ENCODE data around the gene DHRS9.

The DHRS9 gene

DNA sequence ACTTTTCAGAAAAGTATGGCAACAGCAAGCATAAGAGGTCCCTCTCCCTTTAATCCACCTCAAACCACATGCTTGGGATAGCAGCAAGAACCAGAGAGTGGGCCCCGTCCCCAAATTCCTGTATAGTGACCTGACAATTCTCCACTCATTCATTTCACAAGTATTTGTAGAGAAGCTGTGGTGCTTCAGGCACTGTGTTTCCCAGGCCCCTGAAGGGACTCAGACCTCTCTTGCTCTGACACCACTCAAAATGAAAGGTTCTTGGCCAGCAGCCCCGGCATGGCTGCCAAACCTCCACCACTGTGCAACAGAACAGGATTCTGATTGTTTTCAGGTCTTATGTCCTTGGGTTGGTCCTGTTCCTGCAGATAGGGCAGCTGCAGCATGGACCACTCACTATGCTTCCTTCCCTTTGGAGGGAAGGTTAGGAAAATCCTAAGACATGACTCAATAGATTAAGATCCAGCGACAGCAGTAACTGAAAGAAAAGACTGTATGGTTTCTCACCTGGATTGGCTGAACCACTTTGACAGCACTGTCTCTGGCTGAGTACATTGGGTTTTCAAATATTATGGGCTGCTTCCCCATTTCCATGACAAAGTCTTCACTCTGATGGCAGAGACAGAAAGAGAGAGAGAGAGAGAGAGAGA is 67.6 kb downstream of the DHRS9 start:
- DNase-seq: no peak

- no peak for DNase-seq
Observed at GRCh38 chr2:169137924-169138323, 68.6 kb downstream of the DHRS9 start.

- DNase-seq: no peak
Observed at GRCh38 chr2:169139145-169139544, 69.8 kb downstream of the DHRS9 start.

GRCh38 chr2:169139993-169140767 is 70.8 kb downstream of the DHRS9 start:
- DNase-seq: no peak

DNA sequence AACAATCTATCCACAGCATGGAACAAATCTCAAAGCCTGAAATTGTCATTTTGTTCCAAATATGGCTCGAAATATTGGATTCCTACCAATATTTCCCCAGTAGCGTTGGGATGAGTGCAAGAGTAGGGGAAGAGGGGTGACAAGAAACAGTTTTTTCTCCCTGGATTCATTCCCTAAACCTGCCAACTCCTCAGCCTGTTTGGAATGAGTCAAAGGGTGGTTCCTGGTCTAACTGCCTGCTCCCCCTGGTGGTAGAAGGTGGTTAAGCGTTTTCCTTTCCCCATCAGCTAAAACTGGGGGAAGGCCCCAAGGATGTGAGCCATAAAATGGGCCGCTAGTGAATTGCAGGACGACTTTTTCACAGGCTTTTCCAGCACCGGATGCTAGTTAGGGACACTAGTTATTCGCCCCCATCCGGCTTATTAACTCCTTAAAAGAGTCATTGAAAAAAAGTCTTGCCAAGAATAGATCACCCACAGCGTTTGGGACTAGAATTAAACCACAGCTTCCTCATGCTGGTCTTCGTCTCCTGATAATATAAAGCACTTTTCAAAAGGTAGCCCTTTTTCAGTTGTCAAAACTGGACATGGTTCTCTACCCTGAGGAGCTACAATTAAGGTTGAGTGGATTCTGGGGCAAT is 72.5 kb downstream of the DHRS9 start:
- DNase-seq: peak; percentile 66

GRCh38 chr2:169143998-169144397 is 74.6 kb downstream of the DHRS9 start:
- no peak for DNase-seq

All from activated CD8-positive, alpha-beta memory T cell treated with anti-CD3 and anti-CD28 coated beads, Interleukin-2, amount 50 U/mL, for 4 hours (primary cell).